Fibroblast of mammary gland (primary cell): ENCODE measurements around the gene CTBP1.

ENCODE experiments used
- DNase-seq: peaks from one replicate; pipeline ENCODE4 v3.0.0-alpha.2; 2010; ENCODE audit warnings: low read depth
- H3K4me3 ChIP-seq: 2 replicates; pipeline ENCODE4 v1.5.1; 2011; ENCODE audit warnings: low read depth, mild to moderate bottlenecking, low read length, moderate library complexity; ENCODE audit not compliant: control insufficient read depth
- TF ChIP-seq, protein P1 (sequence below): conservative IDR thresholded peaks from 2 replicates; pipeline ENCODE4 v1.5.1; 2011; ENCODE audit warnings: low read depth, low read length, inconsistent platforms; ENCODE audit not compliant: control insufficient read depth, insufficient read depth

Gene CTBP1

GRCh38 chr4:1229117-1229849, 19.6 kb downstream of the CTBP1 start:
- TF ChIP-seq, protein P1, sequence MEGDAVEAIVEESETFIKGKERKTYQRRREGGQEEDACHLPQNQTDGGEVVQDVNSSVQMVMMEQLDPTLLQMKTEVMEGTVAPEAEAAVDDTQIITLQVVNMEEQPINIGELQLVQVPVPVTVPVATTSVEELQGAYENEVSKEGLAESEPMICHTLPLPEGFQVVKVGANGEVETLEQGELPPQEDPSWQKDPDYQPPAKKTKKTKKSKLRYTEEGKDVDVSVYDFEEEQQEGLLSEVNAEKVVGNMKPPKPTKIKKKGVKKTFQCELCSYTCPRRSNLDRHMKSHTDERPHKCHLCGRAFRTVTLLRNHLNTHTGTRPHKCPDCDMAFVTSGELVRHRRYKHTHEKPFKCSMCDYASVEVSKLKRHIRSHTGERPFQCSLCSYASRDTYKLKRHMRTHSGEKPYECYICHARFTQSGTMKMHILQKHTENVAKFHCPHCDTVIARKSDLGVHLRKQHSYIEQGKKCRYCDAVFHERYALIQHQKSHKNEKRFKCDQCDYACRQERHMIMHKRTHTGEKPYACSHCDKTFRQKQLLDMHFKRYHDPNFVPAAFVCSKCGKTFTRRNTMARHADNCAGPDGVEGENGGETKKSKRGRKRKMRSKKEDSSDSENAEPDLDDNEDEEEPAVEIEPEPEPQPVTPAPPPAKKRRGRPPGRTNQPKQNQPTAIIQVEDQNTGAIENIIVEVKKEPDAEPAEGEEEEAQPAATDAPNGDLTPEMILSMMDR = no peak
- no peak for DNase-seq

DNA sequence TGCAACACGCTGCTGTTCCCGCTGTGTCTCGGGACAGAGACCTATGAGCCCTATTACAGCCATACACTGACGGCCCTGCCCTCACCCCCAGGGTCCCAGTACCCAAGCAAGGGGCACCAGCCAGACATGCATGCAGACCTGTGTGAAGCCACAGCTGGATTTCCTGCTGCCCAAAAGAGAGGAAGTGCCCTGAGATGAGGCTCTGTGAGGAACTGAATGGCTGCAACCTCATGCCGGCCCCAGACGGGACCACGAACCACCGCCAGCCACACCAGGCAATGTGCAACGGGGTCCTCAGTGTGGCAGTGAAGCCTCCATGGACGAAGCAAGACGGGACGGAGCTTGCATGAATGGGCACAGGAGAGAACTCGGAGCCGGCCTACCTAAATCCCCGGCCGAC, 21.1 kb downstream of the CTBP1 start:
- no peak for DNase-seq
- TF ChIP-seq, protein P1 = no peak
- H3K4me3 ChIP-seq = no peak overlapping the region

More at GRCh38 chr4:1229117-1229849, 19.6 kb downstream of the CTBP1 start:
- H3K4me3 ChIP-seq = no peak overlapping the region

DNA sequence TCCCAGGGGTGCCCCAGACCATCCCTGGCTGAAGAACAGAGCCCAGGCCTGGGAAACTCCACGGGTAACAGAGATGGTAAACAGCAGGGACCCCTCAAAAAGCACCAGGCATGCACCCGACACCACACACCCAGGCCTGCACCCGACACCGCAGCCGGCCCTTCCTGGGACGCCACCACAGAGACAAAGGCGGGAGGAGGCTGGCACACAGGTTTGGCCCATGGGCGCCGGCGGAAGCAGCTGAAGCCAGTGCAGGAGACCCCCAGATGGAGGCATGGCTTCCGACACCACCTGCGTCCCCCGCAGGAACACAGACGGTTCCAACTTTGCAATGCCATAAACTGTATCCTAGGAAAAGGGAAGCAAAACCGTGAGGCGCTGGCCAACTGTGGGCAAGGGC, 22.3 kb downstream of the CTBP1 start:
- no peak for DNase-seq
- TF ChIP-seq, protein P1 = no peak

GRCh38 chr4:1226144-1226481, 22.8 kb downstream of the CTBP1 start:
- no peak for DNase-seq
- TF ChIP-seq, protein P1 = no peak
- H3K4me3 ChIP-seq = no peak overlapping the region

More for the DNA sequence above, 22.3 kb downstream of the CTBP1 start:
- no peak overlapping the region for H3K4me3 ChIP-seq

GRCh38 chr4:1225272-1226143, 23.4 kb downstream of the CTBP1 start:
- TF ChIP-seq, protein P1 = no peak
- H3K4me3 ChIP-seq = no peak overlapping the region
- DNase-seq = no peak

GRCh38 chr4:1223841-1224809, 24.8 kb downstream of the CTBP1 start:
- no peak for DNase-seq
- H3K4me3 ChIP-seq = no peak overlapping the region
- TF ChIP-seq, protein P1 = no peak
